ENCODE results near the gene CTU1. TPM values are rescaled to one million over a fixed set of nuclear protein-coding genes. Genes with fewer than 3 reads are reported as not detected.

Gene CTU1
- total RNA-seq, 2 experiments from 2014 or later: 8.3 to 13.3 TPM

GRCh38 chr19:51094696-51095279 is 13.4 kb downstream of the CTU1 start:
- no peaks in the 10 kb centered on the region for H3K4me1 ChIP-seq (ENCODE audit: insufficient read depth, low read length, poor library complexity, severe bottlenecking)
- H4K20me1 ChIP-seq (ENCODE audit: insufficient read depth, low read length): no peaks in the 10 kb centered on the region
- BruUV-seq (replicated peaks): no TSS peak
- peak; percentile 52 for DNase-seq (ENCODE audit: low spot score)
- H3K9me2 ChIP-seq (ENCODE audit: insufficient read depth, low read length): no peaks in the 10 kb centered on the region
- H3K27ac ChIP-seq (ENCODE audit: low read depth, low read length, poor library complexity, severe bottlenecking): no peak overlapping the region
- H3K4me3 ChIP-seq (ENCODE audit: low read depth, low read length, poor library complexity, severe bottlenecking): no peak overlapping the region
- no peaks in the 10 kb centered on the region for H3K79me2 ChIP-seq (ENCODE audit: insufficient read depth, low read depth, low read length)
- POLR2A ChIA-PET: interaction anchor here (0.5 to 0.7 kb wide), 2 partner anchors 34 to 100 kb away, joined by 3 read pairs; no protein-coding TSS in a partner anchor
- CTCF ChIA-PET (ENCODE audit: unreplicated experiment): no interaction called here
- peaks cover 19% of the 10 kb centered on the region for H3K36me3 ChIP-seq (ENCODE audit: insufficient read depth, low read length)
- TF ChIP-seq CTCF (conservative IDR thresholded peaks at IDR 0.05; ENCODE audit: low read length): peak; percentile 84
- no peak for TF ChIP-seq EZH2phosphoT487 (IDR thresholded peaks at IDR 0.05; ENCODE audit: borderline replicate concordance, low read depth, low read length)
- no peaks in the 10 kb centered on the region for H3K9me3 ChIP-seq (ENCODE audit: low read length)
- no peak overlapping the region for H2AFZ ChIP-seq (ENCODE audit: low read length)
- no peak overlapping the region for H3K4me2 ChIP-seq (ENCODE audit: low read length)
- intact Hi-C loops (cut with micrococcal nuclease; ENCODE audit: unreplicated experiment): no loop called here

- Histone ChIP-seq H3K4me3 (ENCODE audit: low read depth, low read length, poor library complexity, severe bottlenecking) (no peak overlapping the region), H2AFZ (ENCODE audit: low read length) (no peak overlapping the region), H3K27ac (ENCODE audit: low read depth, low read length, poor library complexity, severe bottlenecking) (no peak overlapping the region), H4K20me1 (ENCODE audit: insufficient read depth, low read length) (no peaks in the 10 kb centered on the region), H3K9me3 (ENCODE audit: low read length) (no peaks in the 10 kb centered on the region), H3K36me3 (ENCODE audit: insufficient read depth, low read length) (peaks cover 11% of the 10 kb centered on the region), H3K4me1 (ENCODE audit: insufficient read depth, low read length, poor library complexity, severe bottlenecking) (no peaks in the 10 kb centered on the region), H3K9me2 (ENCODE audit: insufficient read depth, low read length) (no peaks in the 10 kb centered on the region), H3K4me2 (ENCODE audit: low read length) (no peak overlapping the region), H3K79me2 (ENCODE audit: insufficient read depth, low read depth, low read length) (no peaks in the 10 kb centered on the region)
- CTCF ChIA-PET (ENCODE audit: unreplicated experiment): no interaction called here
- no peak for TF ChIP-seq CTCF (conservative IDR thresholded peaks at IDR 0.05; ENCODE audit: low read length)
- TF ChIP-seq EZH2phosphoT487 (IDR thresholded peaks at IDR 0.05; ENCODE audit: borderline replicate concordance, low read depth, low read length): no peak
- POLR2A ChIA-PET: no interaction called here
- DNase-seq (ENCODE audit: low spot score): no peak
- no TSS peak for BruUV-seq (replicated peaks)
- intact Hi-C loops (cut with micrococcal nuclease; ENCODE audit: unreplicated experiment): no loop called here
Measured at GRCh38 chr19:51093510-51094345, 14.5 kb downstream of the CTU1 start.

GRCh38 chr19:51093101-51093500 is 15.1 kb downstream of the CTU1 start:
- no peaks in the 10 kb centered on the region for H4K20me1 ChIP-seq (ENCODE audit: insufficient read depth, low read length)
- intact Hi-C loops (cut with micrococcal nuclease; ENCODE audit: unreplicated experiment): no loop called here
- ChIA-PET CTCF (ENCODE audit: unreplicated experiment) (no interaction called here), POLR2A (no interaction called here)
- no TSS peak for BruUV-seq (replicated peaks)
- TF ChIP-seq EZH2phosphoT487 (IDR thresholded peaks at IDR 0.05; ENCODE audit: borderline replicate concordance, low read depth, low read length) (no peak), CTCF (conservative IDR thresholded peaks at IDR 0.05; ENCODE audit: low read length) (no peak)
- H3K4me2 ChIP-seq (ENCODE audit: low read length): no peak overlapping the region
- H3K27ac ChIP-seq (ENCODE audit: low read depth, low read length, poor library complexity, severe bottlenecking): no peak overlapping the region
- H3K4me3 ChIP-seq (ENCODE audit: low read depth, low read length, poor library complexity, severe bottlenecking): no peak overlapping the region
- no peak for DNase-seq (ENCODE audit: low spot score)
- H3K9me2 ChIP-seq (ENCODE audit: insufficient read depth, low read length): no peaks in the 10 kb centered on the region
- no peaks in the 10 kb centered on the region for H3K9me3 ChIP-seq (ENCODE audit: low read length)
- H3K79me2 ChIP-seq (ENCODE audit: insufficient read depth, low read depth, low read length): no peaks in the 10 kb centered on the region
- H2AFZ ChIP-seq (ENCODE audit: low read length): no peak overlapping the region
- peaks cover 8% of the 10 kb centered on the region for H3K36me3 ChIP-seq (ENCODE audit: insufficient read depth, low read length)
- H3K4me1 ChIP-seq (ENCODE audit: insufficient read depth, low read length, poor library complexity, severe bottlenecking): no peaks in the 10 kb centered on the region
